SU-DHL-6 (cell line): ENCODE results near the gene RAB40B.

Experiments
- CTCF ChIP-seq: fragments of 200-600 bp; sonication (generic); IDR thresholded peaks from one replicate; pipeline ENCODE4 v1.5.1; 2017; ENCODE audit warnings: antibody characterized with exemption, mild to moderate bottlenecking, low read length, moderate library complexity; ENCODE audit not compliant: insufficient read depth, poor library complexity, severe bottlenecking
- EZH2phosphoT487 ChIP-seq: fragments of 200-600 bp; sonication (generic), shearing (Covaris generic); conservative IDR thresholded peaks from 2 replicates; pipeline ENCODE4 v1.6.1; 2018; ENCODE audit warnings: mild to moderate bottlenecking, antibody characterized with exemption, low read length, moderate library complexity, mixed read lengths

- TF ChIP-seq CTCF = no peak
- TF ChIP-seq EZH2phosphoT487 = no peak
These were observed 45.1 kb upstream of the RAB40B start for GRCh38 chr17:82743344-82744219.
